GM12878 (cell line): Measurements from ENCODE around the gene SSH3. TPM values are rescaled to one million over a fixed set of nuclear protein-coding genes. Genes with fewer than 3 reads are reported as not detected.

Source experiments
- BCL3 ChIP-seq: IDR thresholded peaks from 2 replicates; pipeline ENCODE4 v1.6.1; 2011; ENCODE audit warnings: borderline replicate concordance, low read depth, mild to moderate bottlenecking, moderate library complexity, low read length; ENCODE audit not compliant: insufficient read depth, poor library complexity, severe bottlenecking
- HDAC6 ChIP-seq: fragments of 200-600 bp; sonication (generic); IDR thresholded peaks from one replicate; pipeline ENCODE4 v1.8.0; 2017; ENCODE audit warnings: antibody characterized with exemption; ENCODE audit not compliant: unreplicated experiment
- PBX3 ChIP-seq: IDR thresholded peaks from 2 replicates; pipeline ENCODE4 v1.6.1; 2011; ENCODE audit warnings: mild to moderate bottlenecking, low read depth, low read length, moderate library complexity; ENCODE audit not compliant: insufficient replicate concordance
- RAD51 ChIP-seq: fragments of 450-650 bp; IDR thresholded peaks from 2 replicates; pipeline ENCODE4 v1.6.1; 2016; ENCODE audit warnings: moderate library complexity, mild to moderate bottlenecking, inconsistent platforms
- RB1 ChIP-seq: fragments of 450-650 bp; formaldehyde crosslinking; IDR thresholded peaks from 2 replicates; pipeline ENCODE4 v1.6.1; 2017; ENCODE audit warnings: mild to moderate bottlenecking, borderline replicate concordance
- SKIL ChIP-seq: fragments of 450-650 bp; IDR thresholded peaks from 2 replicates; pipeline ENCODE4 v1.6.1; 2017; ENCODE audit warnings: mild to moderate bottlenecking, low read depth, inconsistent platforms; ENCODE audit not compliant: poor library complexity, severe bottlenecking
- SUPT20H ChIP-seq: IDR thresholded peaks from 2 replicates; pipeline ENCODE4 v1.6.1; 2011; ENCODE audit warnings: low read depth, mild to moderate bottlenecking, low read length, moderate library complexity, borderline replicate concordance; ENCODE audit not compliant: control insufficient read depth
- USF2 ChIP-seq: IDR thresholded peaks from 2 replicates; pipeline ENCODE4 v1.6.1; 2011; ENCODE audit warnings: low read depth, low read length, improper control_type of control experiment, borderline replicate concordance
- WRNIP1 ChIP-seq: IDR thresholded peaks from 2 replicates; pipeline ENCODE4 v1.6.1; 2011; ENCODE audit warnings: low read depth, low read length, improper control_type of control experiment, borderline replicate concordance
- YY1 ChIP-seq: IDR thresholded peaks from 2 replicates; pipeline ENCODE4 v1.6.1; 2011; ENCODE audit warnings: low read depth, mild to moderate bottlenecking, low read length
- ZNF622 ChIP-seq: fragments of 450-650 bp; IDR thresholded peaks from 2 replicates; pipeline ENCODE4 v1.6.1; 2017; ENCODE audit warnings: mild to moderate bottlenecking, inconsistent platforms
- polyA plus RNA-seq, 11 experiments: library from polyadenylated mRNA; depleted of rRNA in 4 of 11; unstranded in 6 of 11; stranded (reverse) in 5 of 11; fragments of >200 nt; fragmentation: Nextera tagmentation in 4 of 11; fragmentation: Illumina TruSeq in 1 of 11; extraction: Ambion mirVana in 4 of 11; extraction: Trizol in 1 of 11; gene quantifications; 1 replicate in 1 of 11; 2 replicates in 10 of 11; pipeline versions ENCODE4 v1.2.1 to v1.2.3, GENCODE V29; 2011 to 2016; ENCODE audit warnings: inconsistent platforms in 2 of 11, missing spikeins in 2 of 11, low read depth in 1 of 11
- total RNA-seq, 4 experiments: library from RNA; depleted of rRNA in 3 of 4; stranded (reverse); fragments of >200 nt in 3 of 4; fragmentation: Illumina TruSeq in 1 of 4; extraction: Trizol in 1 of 4; gene quantifications; 2 replicates each; pipeline versions ENCODE4 v1.2.1 to v1.2.3, GENCODE V29; 2013 to 2021

Gene SSH3
- total and polyA plus RNA-seq, 10 of the 15 experiments (the other 5 are each of a cell fraction or from before 2014, with no cell fraction given): 0.05 to 0.83 (median 0.28) TPM; not detected in 3

GRCh38 chr11:67352546-67353316, 49.4 kb downstream of the SSH3 start (continued):
- TF ChIP-seq BCL3 (no peak), HDAC6 (no peak), SKIL (no peak), PBX3 (no peak), RB1 (no peak), USF2 (no peak), ZNF622 (no peak), WRNIP1 (no peak), YY1 (no peak), RAD51 (no peak), SUPT20H (no peak)
